CD4-positive, alpha-beta T cell treated with Interleukin-10 for 1 hour (primary cell): ENCODE measurements around the gene HECTD4.
"Not testable (repeated sequence)": the region's sequence is repeated elsewhere in the genome, so short reads cannot be mapped to it uniquely, and the experiment has no call there.

Experiments used
- DNase-seq: peaks from one replicate; pipeline ENCODE4 v3.0.0-alpha.2; 2020

Gene HECTD4

GRCh38 chr12:112406519-112407488 is 24.6 kb upstream of the HECTD4 start:
- no peak for DNase-seq

- DNase-seq: no peak
These were observed 19.8 kb upstream of the HECTD4 start for GRCh38 chr12:112401903-112402498.

GRCh38 chr12:112401054-112401453 is 18.8 kb upstream of the HECTD4 start:
- no peak for DNase-seq

GRCh38 chr12:112393328-112393727 is 11.1 kb upstream of the HECTD4 start:
- DNase-seq: no peak

GRCh38 chr12:112389922-112390654 is 7.9 kb upstream of the HECTD4 start:
- not testable (repeated sequence) for DNase-seq

GRCh38 chr12:112389228-112389627 is 7.0 kb upstream of the HECTD4 start:
- DNase-seq: no peak

GRCh38 chr12:112386726-112387125 is 4.5 kb upstream of the HECTD4 start:
- DNase-seq: no peak

GRCh38 chr12:112382866-112383265 is 635 bp upstream of the HECTD4 start:
- no peak for DNase-seq

GRCh38 chr12:112381406-112381882 is 787 bp downstream of the HECTD4 start:
- DNase-seq: peak; percentile 61

GRCh38 chr12:112380663-112381405 is 1.4 kb downstream of the HECTD4 start:
- DNase-seq: no peak

- no peak for DNase-seq
These were observed 7.1 kb downstream of the HECTD4 start for GRCh38 chr12:112375105-112375504.

- DNase-seq: no peak
These were observed 8.0 kb downstream of the HECTD4 start for GRCh38 chr12:112374166-112374740.

- no peak for DNase-seq
These were observed 11.2 kb downstream of the HECTD4 start for GRCh38 chr12:112370868-112371510.

- DNase-seq: no peak
These were observed 12.0 kb downstream of the HECTD4 start for GRCh38 chr12:112370199-112370598.

- DNase-seq: no peak
These were observed 13.4 kb downstream of the HECTD4 start for GRCh38 chr12:112368856-112369255.

GRCh38 chr12:112367965-112368364 is 14.3 kb downstream of the HECTD4 start:
- DNase-seq: no peak

- no peak for DNase-seq
These were observed 19.9 kb downstream of the HECTD4 start for GRCh38 chr12:112362310-112362709.

- DNase-seq: no peak
These were observed 21.0 kb downstream of the HECTD4 start for GRCh38 chr12:112361271-112361670.

- DNase-seq: no peak
These were observed 22.9 kb downstream of the HECTD4 start for GRCh38 chr12:112359290-112359689.

GRCh38 chr12:112357214-112357613 is 25.0 kb downstream of the HECTD4 start:
- DNase-seq: no peak

GRCh38 chr12:112354399-112354798 is 27.8 kb downstream of the HECTD4 start:
- no peak for DNase-seq

- no peak for DNase-seq
These were observed 28.8 kb downstream of the HECTD4 start for GRCh38 chr12:112353393-112353792.
